ENCODE results near the gene VPS45. TPM values are rescaled to one million over a fixed set of nuclear protein-coding genes. Genes with fewer than 3 reads are reported as not detected.

VPS45 gene
- polyA plus RNA-seq, 1 donor (not counting 4 experiments of a cell fraction or from before 2014, with no cell fraction given), result 40.0 TPM

DNA sequence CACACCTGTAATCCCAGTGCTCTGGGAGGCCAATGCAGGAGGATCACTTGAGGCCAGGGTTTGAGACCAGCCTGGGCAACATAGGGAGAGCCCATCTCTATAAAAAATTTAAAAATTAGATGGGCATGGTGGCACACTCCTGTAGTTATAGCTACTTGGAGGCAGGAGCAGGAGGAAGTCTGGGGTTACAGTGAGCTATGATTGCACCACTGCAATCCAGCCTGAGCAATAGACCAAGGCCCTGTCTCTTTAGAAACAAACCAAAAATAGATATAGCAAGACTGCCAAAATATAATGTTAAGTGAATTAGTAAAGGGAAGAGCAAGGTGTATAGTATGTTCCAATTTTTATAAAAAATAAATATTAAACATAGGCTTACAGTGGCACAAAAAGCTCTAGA, 111.0 kb downstream of the VPS45 start:
- H3K9me3 ChIP-seq (ENCODE audit: control insufficient read depth, low read depth, low read length), result no peaks in the 10 kb centered on the region
- H3K4me2 ChIP-seq (ENCODE audit: control insufficient read depth, extremely low read depth, insufficient read depth, low read depth, low read length), result no peak overlapping the region
- TF ChIP-seq, protein P1, sequence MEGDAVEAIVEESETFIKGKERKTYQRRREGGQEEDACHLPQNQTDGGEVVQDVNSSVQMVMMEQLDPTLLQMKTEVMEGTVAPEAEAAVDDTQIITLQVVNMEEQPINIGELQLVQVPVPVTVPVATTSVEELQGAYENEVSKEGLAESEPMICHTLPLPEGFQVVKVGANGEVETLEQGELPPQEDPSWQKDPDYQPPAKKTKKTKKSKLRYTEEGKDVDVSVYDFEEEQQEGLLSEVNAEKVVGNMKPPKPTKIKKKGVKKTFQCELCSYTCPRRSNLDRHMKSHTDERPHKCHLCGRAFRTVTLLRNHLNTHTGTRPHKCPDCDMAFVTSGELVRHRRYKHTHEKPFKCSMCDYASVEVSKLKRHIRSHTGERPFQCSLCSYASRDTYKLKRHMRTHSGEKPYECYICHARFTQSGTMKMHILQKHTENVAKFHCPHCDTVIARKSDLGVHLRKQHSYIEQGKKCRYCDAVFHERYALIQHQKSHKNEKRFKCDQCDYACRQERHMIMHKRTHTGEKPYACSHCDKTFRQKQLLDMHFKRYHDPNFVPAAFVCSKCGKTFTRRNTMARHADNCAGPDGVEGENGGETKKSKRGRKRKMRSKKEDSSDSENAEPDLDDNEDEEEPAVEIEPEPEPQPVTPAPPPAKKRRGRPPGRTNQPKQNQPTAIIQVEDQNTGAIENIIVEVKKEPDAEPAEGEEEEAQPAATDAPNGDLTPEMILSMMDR (optimal IDR thresholded peaks at IDR 0.05 in 1 of 3, IDR thresholded peaks at IDR 0.05 in 1 of 3, conservative IDR thresholded peaks at IDR 0.05 in 1 of 3; ENCODE audit: extremely low read depth in 1 of 3, insufficient read depth in 2 of 3, low read length in 3 of 3), result no peak
- no peak for TF ChIP-seq EZH2 (IDR thresholded peaks at IDR 0.05; ENCODE audit: low read length)
- no peaks in the 10 kb centered on the region for H4K20me1 ChIP-seq (ENCODE audit: control insufficient read depth, extremely low read depth, insufficient read depth, low read length)
- H3K36me3 ChIP-seq (ENCODE audit: control insufficient read depth in 2 of 2, extremely low read depth in 1 of 2, insufficient read depth in 2 of 2, low read length in 2 of 2), result no peaks in the 10 kb centered on the region
- H3K79me2 ChIP-seq (ENCODE audit: control insufficient read depth, insufficient read depth, low read length), result no peaks in the 10 kb centered on the region
- H3K9me1 ChIP-seq (ENCODE audit: control insufficient read depth, extremely low read depth, insufficient read depth, low read length), result no peaks in the 10 kb centered on the region
- dilution Hi-C loops (cut with MboI; ENCODE audit: extremely low pct_ligation_motif_present, low sequenced_read_pairs), result no loop called here
- no peaks in the 10 kb centered on the region for H3K27me3 ChIP-seq (ENCODE audit: control insufficient read depth, extremely low read depth, insufficient read depth, low read length)
- H3K4me1 ChIP-seq (ENCODE audit: control insufficient read depth, extremely low read depth, insufficient read depth, low read length), result no peaks in the 10 kb centered on the region
- H3K9ac ChIP-seq (ENCODE audit: control insufficient read depth, extremely low read depth, insufficient read depth, low read length), result no peak overlapping the region
- H2AFZ ChIP-seq (ENCODE audit: control insufficient read depth, low read length), result no peak overlapping the region
- FAIRE-seq (no peak), DNase-seq (ENCODE audit: low read depth, low spot score) (no peak)
- H3K27ac ChIP-seq (ENCODE audit: control insufficient read depth, insufficient read depth, low read length), result no peak overlapping the region
- no peak overlapping the region for H3K4me3 ChIP-seq (ENCODE audit: control insufficient read depth in 2 of 3, extremely low read depth in 1 of 3, insufficient read depth in 2 of 3, low read depth in 1 of 3, low read length in 3 of 3)

DNA sequence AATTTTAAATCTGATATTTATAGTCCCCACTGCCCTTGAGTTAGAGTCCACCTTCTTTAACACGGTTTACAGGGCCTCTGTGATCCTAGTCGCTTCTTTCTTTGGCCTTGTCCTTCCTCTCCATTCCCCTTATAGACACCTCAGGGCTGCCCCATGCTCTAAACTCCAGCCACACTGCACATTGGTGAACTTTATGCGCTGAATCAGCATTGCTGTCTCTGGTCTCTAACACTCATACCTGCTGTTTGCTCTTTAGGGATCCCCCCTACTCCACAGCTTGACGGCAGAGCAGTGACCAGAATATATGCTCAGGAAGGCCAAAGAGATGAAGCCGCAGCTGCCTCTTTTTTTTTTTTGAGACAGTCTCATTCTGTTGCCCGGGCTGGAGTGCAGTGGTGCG, 112.3 kb downstream of the VPS45 start:
- Histone ChIP-seq H3K79me2 (ENCODE audit: control insufficient read depth, insufficient read depth, low read length) (no peaks in the 10 kb centered on the region), H3K9ac (ENCODE audit: control insufficient read depth, extremely low read depth, insufficient read depth, low read length) (no peak overlapping the region), H3K27ac (ENCODE audit: control insufficient read depth, insufficient read depth, low read length) (no peak overlapping the region), H3K27me3 (ENCODE audit: control insufficient read depth, extremely low read depth, insufficient read depth, low read length) (no peaks in the 10 kb centered on the region), H3K36me3 (ENCODE audit: control insufficient read depth in 2 of 2, extremely low read depth in 1 of 2, insufficient read depth in 2 of 2, low read length in 2 of 2) (no peaks in the 10 kb centered on the region), H3K4me3 (ENCODE audit: control insufficient read depth in 2 of 3, extremely low read depth in 1 of 3, insufficient read depth in 2 of 3, low read depth in 1 of 3, low read length in 3 of 3) (no peak overlapping the region), H3K4me1 (ENCODE audit: control insufficient read depth, extremely low read depth, insufficient read depth, low read length) (peaks cover 6% of the 10 kb centered on the region), H3K9me3 (ENCODE audit: control insufficient read depth, low read depth, low read length) (no peaks in the 10 kb centered on the region), H2AFZ (ENCODE audit: control insufficient read depth, low read length) (no peak overlapping the region), H3K4me2 (ENCODE audit: control insufficient read depth, extremely low read depth, insufficient read depth, low read depth, low read length) (no peak overlapping the region), H3K9me1 (ENCODE audit: control insufficient read depth, extremely low read depth, insufficient read depth, low read length) (no peaks in the 10 kb centered on the region), H4K20me1 (ENCODE audit: control insufficient read depth, extremely low read depth, insufficient read depth, low read length) (no peaks in the 10 kb centered on the region)
- no peak for DNase-seq (ENCODE audit: low read depth, low spot score)
- TF ChIP-seq, protein P1 (optimal IDR thresholded peaks at IDR 0.05 in 1 of 3, IDR thresholded peaks at IDR 0.05 in 1 of 3, conservative IDR thresholded peaks at IDR 0.05 in 1 of 3; ENCODE audit: extremely low read depth in 1 of 3, insufficient read depth in 2 of 3, low read length in 3 of 3), result no peak
- no peak for TF ChIP-seq EZH2 (IDR thresholded peaks at IDR 0.05; ENCODE audit: low read length)
- dilution Hi-C loops (cut with MboI; ENCODE audit: extremely low pct_ligation_motif_present, low sequenced_read_pairs), result no loop called here
- no peak for FAIRE-seq
